Stimulated activated CD8-positive, alpha-beta memory T cell treated with anti-CD3 and anti-CD28 coated beads, Interleukin-2, amount 100 ng/mL, for 1 hour (primary cell): ENCODE measurements around the gene ZNRF2.
"Not testable (repeated sequence)": the region's sequence is repeated elsewhere in the genome, so short reads cannot be mapped to it uniquely, and the experiment has no call there.

Experiments
- DNase-seq, 2 donors: peaks; one replicate each; pipeline ENCODE4 v3.0.0-alpha.2; 2020; ENCODE audit warnings: low read depth in 2 of 2

Gene ZNRF2

DNA sequence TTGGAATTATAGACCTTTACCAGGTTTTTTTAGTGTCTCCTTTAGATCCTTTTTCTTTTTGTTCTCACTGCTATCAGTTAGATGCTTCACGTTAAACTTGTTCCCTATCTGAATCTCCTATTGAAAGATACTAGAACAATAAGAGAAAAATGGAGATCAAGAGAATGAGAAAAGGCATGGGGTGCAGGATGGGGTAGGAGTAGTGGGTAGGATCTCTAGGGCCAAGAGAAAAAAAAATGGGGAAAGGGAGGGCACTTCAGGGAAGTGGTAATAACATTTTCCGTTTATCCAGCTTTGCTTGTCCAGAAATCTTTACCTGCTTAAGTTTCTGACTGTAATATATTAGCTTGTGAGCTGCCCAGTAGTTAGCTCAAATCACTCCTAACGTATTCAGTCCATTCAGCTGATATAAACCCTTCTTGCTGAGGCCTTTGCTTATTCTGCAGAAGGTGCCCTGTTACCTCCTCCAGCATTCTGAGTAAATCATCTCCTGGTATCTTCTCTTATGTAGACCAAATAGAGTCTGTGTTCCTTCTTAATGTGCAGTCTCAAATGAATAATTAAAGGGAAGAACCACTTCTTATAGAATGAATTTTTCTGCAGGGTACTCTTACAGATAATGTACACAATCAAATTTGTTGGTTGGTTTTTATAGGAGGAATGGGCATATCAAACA, 69.7 kb downstream of the ZNRF2 start:
- no peak for DNase-seq

DNA sequence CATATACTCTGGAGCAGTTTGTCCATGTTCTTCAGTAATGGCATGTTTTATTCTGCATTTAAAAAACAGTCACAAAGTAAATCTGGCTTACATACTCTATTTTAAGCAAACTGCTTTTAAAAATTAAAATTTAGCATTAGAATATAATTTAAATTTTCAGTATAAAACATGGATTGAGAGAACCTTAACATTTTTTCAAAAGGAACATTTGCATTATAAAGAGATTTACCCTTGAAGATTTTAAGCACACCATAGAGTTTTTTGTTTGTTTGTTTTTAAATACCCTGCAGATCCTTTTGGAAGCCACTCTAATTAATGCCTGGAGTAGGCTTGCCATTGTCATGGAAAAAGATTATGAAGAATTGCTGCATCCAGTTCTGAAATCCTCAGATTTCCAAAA, 70.4 kb downstream of the ZNRF2 start:
- no peak for DNase-seq

- DNase-seq, result no peak
These were observed 75.6 kb downstream of the ZNRF2 start for GRCh38 chr7:30359957-30360356.

DNA sequence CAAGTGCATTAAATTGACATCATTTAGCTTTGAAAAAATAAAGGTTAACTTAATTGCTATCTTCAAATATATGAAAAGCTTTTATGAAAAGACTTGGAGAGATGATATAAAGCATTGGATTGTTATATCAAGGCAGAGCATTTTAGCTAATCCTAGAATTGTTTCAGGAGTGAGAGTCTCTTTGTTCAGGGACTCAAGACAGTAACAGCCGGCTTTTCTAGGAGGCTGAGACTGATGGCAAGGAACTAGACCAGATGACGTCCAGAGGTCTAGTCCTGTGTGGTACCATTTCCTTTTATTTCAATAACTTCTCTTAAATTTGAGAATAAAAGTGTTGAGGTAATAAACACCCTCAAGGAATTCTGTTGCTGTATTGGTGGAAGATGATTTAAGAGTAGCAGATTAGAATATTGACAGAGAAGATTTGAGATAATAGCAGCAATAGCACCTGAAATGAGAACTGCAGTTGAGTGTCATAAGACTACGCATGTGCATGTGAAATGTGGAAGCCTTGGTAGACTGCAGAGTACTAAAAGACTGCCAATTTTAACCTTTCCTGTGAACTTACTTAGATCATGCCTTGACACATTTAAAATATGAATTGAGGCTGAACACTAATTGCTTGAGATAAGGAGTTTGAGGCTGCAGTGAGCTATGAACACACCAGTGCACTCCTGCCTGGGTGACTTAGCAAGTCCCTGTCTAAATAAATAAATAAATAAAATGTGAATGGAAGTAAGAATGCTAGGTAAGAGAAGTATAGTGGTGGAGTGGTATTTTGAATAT, 79.6 kb downstream of the ZNRF2 start:
- DNase-seq, result no peak

DNA sequence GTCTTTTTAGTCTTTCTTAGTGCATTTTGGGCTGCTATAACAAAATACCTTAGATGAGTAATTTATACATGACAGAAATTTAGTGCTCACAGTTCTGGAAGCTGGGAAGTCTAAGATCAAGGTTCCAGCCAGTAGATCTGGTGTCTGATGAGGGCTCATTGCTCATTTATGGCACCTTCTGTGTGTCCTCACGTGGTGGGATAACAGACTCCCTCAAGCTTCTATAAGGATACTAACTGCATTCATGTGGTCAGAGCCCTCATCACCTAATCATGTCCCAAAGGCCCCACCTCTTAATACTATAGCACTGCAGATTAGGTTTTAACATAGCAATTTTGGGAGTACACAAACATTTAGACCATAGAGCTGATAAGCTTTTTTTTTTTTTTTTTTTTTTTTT, 80.4 kb downstream of the ZNRF2 start:
- DNase-seq, result no peak

GRCh38 chr7:30365621-30366020, 81.2 kb downstream of the ZNRF2 start:
- no peak for DNase-seq

GRCh38 chr7:30366606-30367005, 82.2 kb downstream of the ZNRF2 start:
- no peak for DNase-seq

DNA sequence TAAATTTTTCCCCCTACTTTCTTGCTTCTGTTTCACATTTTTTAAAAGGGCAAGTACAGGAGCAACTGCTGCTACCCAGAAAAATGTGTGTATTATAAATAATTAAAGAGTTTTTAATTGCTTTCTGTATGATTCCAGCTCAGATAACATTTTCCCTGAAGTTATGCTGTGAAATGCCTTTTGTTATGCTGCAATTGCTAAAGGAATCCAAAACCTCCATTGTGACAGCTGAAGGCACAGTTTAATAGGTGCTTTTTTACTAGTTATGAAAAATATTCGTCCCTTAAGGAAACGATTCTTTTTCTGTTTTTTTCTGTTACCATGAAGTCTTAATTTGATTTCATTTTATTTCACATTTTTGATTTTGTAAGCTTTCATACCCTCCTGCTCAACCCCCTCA, 83.2 kb downstream of the ZNRF2 start:
- no peak for DNase-seq

GRCh38 chr7:30369879-30370278, 85.5 kb downstream of the ZNRF2 start:
- DNase-seq, result no peak

DNA sequence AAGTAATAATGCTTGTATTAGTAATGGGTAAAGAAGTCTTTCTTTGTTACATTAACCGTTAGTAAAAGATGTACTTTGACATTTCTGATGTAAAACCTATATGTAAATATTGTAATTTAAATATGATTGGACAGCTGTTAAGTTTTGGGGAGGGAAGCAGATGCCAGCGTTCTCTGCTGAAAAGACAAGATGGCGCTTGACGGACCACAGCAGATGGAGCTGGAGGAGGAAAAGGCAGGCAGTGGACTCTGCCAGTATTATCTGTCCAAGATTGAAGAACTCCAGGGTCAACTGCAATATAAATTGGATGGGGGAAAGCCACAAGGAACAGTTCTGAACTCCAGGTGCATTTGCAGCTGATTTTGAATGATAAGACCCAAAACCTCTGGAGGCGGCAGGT, 86.9 kb downstream of the ZNRF2 start:
- no peak for DNase-seq

DNA sequence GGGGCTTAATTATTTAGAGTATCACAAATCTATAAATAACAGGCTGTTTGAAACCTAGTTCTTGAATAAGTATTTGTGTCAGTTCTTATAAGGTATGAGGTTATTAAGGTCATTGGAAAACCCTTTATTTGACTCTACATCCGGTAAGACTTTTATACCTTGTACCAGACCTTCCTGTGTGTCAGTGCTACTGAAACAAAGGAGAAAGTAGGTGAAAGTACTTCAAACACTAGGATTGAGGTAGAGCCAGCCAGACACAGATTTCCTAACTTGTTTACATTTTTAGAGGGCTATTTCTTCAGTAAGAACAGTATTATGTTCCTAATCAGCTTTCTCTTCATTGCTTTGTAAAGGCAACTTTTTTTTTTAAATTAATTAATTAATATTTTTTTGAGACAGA, 93.9 kb downstream of the ZNRF2 start:
- DNase-seq, result no peak

- DNase-seq, result no peak
These were observed 94.7 kb downstream of the ZNRF2 start for GRCh38 chr7:30379131-30379530.

- no peak for DNase-seq
These were observed 95.3 kb downstream of the ZNRF2 start for GRCh38 chr7:30379741-30380140.

DNA sequence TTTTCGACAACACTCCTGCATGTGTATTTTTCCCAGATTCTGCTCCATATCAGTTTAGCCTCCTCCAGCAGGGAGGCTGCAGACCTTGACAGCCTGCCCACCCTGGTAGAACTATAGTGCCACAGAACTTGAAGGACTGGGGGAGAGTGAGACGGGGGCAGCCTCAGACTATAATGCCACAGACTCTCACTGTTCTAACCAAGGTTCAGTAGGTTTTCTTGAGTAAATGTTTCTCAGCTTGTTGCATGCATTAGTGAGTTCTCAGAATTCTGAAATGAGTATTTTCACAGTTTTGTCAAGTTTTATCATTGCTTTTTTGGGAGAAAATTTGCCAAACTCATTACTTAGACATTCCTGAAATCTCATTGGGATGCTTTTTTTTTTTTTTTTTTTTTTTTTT, 95.9 kb downstream of the ZNRF2 start:
- no peak for DNase-seq

DNA sequence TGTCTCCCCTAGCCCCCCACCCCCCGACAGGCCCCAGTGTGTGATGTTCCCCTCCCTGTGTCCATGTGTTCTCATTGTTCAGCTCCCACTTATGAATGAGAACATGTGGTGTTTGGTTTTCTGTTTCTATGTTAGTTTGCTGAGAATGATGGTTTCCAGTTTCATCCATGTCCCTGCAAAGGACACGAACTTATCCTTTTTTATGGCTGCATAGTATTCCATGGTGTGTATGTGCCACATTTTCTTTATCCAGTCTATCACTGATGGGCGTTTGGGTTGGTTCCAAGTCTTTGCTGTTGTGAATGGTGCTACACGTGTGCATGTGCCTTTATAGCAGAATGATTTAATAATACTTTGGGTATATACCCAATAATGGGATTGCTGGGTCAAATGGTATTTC, 96.4 kb downstream of the ZNRF2 start:
- DNase-seq, result not testable (repeated sequence)

DNA sequence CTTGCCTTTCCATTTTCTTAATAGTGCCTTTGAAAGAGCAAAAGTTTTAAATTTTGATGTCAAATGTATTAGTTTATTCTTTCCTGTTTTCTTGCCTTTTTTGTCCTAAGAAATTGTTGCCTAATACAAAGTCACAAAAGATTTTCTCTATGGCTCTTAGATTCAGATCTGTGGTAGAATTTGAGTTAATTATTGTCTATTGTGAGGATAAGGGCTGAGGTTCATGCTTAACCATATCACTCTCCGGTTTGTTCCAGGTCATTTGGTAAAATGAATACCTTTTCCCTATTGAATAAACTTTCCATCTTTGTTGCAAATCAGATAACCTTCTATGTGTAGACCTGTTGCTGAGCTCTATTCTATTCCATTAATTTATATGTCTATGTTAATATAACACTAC, 98.2 kb downstream of the ZNRF2 start:
- no peak for DNase-seq

DNA sequence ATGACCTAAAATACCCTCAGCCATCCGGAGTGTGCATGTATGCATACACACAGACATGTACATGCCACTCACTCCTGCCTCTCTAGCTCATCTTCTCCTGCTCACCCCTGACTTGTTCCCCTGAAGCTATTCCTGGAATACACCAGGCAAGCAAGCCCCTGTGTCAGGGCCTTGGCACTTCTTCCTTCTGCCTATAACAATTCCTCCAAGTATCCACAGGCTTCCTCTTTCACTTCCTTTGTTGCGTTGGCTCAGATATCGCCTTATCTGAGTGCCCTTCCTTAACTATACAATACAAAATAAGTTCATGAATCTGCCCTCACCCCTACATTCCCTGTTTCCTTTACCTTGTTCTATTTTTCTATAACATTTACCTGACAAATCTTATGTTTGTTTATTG, 105.4 kb downstream of the ZNRF2 start:
- DNase-seq, result no peak

GRCh38 chr7:30390736-30391636, 106.6 kb downstream of the ZNRF2 start:
- DNase-seq, result no peak

- DNase-seq, result no peak
These were observed 107.4 kb downstream of the ZNRF2 start for GRCh38 chr7:30391806-30392205.

DNA sequence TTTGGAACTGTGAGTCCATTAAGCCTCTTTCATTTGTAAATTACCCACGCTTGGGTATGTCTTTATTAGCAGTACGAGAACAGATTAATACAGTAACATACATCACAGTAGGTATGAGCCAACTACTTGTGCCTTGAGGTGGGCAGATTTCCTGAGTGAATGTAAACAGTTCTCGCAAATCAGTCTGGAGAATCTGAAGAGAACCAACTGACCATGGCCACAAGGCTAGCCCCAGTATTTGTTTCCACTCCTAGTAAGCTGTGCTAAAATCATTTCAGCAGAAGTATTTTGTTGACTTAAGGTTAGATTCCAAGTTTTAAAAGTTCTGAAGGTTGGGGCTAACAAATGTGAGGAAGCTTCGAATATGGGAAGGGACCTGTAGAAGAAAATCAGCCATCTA, 111.3 kb downstream of the ZNRF2 start:
- DNase-seq, result no peak

GRCh38 chr7:30396389-30396788, 112.0 kb downstream of the ZNRF2 start:
- no peak for DNase-seq

DNA sequence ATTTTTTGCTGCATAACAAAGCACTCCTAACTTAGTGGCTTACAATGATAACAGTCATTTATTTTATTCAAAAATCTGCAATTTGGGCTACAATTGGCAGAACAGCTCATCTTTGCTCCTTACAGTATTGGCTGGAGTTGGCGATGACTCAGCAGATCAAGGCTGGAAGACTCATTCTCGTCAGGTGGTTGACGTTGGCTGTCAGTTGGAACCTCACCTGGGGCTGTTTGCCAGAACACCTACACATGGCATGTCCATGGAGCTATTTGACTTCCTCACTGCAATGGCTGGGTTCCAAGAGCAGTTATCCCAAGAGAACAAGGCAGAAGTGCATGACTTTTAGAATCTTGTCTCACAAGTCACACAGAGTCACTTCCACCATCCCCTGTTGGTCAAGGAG, 119.1 kb downstream of the ZNRF2 start:
- DNase-seq, result no peak

DNA sequence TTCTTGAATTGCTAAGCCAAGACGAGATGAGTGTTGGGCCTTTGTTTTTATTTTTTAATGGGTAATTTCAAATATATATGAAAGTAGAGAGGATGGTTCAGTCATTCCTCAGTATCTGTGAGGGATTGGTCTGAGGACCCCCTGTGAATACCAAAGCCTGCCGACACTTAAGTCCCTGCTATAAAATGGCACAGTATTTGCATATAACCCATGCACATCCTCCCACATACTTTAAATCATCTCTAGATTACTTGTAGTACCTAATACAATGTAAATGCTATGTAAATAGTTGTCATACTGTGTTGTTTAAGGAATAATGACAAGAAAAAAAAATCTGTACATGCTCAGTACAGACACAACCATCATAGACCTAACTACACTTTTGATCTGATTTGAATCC, 120.8 kb downstream of the ZNRF2 start:
- no peak for DNase-seq
